B cell (primary cell): Measurements from ENCODE around the gene HIPK1.

Experiments used
- CTCF ChIP-seq: fragments of 200-600 bp; IDR thresholded peaks from one replicate; pipeline ENCODE4 v1.8.0; 2022; ENCODE audit warnings: antibody characterized with exemption, mild to moderate bottlenecking
- EZH2 ChIP-seq: IDR thresholded peaks from 2 replicates; pipeline ENCODE4 v1.6.1; 2012; ENCODE audit warnings: borderline replicate concordance, low read depth, mild to moderate bottlenecking, moderate library complexity, low read length; ENCODE audit not compliant: insufficient read depth, poor library complexity, severe bottlenecking

- TF ChIP-seq CTCF (no peak), EZH2 (no peak)
Measured at GRCh38 chr1:113943028-113943811, 14.1 kb downstream of the HIPK1 start.
